H1 (cell line): ENCODE data around the gene DACH2. TPM values are rescaled to one million over a fixed set of nuclear protein-coding genes. Genes with fewer than 3 reads are reported as not detected.

ENCODE experiments used
- CTCF ChIA-PET: fragments of 300-600 bp; sonication (Branson Sonifier 250); formaldehyde crosslinking; loops from one replicate; lab custom pipeline; 2021; ENCODE audit not compliant: partially characterized antibody; lab: Charles Lee
- POLR2A ChIA-PET: fragments of 300-600 bp; sonication (Branson Sonifier 250); formaldehyde crosslinking; loops from one replicate; lab custom pipeline; 2021; ENCODE audit warnings: inconsistent platforms; ENCODE audit not compliant: partially characterized antibody; lab: Charles Lee
- DNase-seq, 2 experiments: peaks; one replicate each; pipeline versions ENCODE4 v3.0.0 to v3.0.0-alpha.2; 2010 to 2022; ENCODE audit warnings: low spot score in 2 of 2, low read depth in 1 of 2, mixed read lengths in 1 of 2
- FAIRE-seq: peaks from 2 replicates; lab custom pipeline; 2011; peaks lifted over from hg19 to GRCh38; lab: Jason Lieb, UNC
- H2AFZ ChIP-seq: 2 replicates; pipeline ENCODE4 v1.8.1; 2012; ENCODE audit warnings: low read length, inconsistent platforms
- H2AK5ac ChIP-seq: 2 replicates; pipeline ENCODE4 v1.6.1; 2013; ENCODE audit warnings: low read depth, low read length
- H2BK120ac ChIP-seq: replicated peaks from 2 replicates; pipeline ENCODE3; 2013; ENCODE audit warnings: low read depth, low read length, inconsistent platforms
- H2BK12ac ChIP-seq: 2 replicates; pipeline ENCODE4 v1.6.1; 2013; ENCODE audit warnings: low read depth, low read length
- H2BK15ac ChIP-seq: 2 replicates; pipeline ENCODE4 v1.6.1; 2013; ENCODE audit warnings: low read length
- H2BK20ac ChIP-seq: 2 replicates; pipeline ENCODE4 v1.6.1; 2013; ENCODE audit warnings: low read length
- H2BK5ac ChIP-seq: 2 replicates; pipeline ENCODE4 v1.6.1; 2013; ENCODE audit warnings: low read depth, low read length
- H3K14ac ChIP-seq: 2 replicates; pipeline ENCODE4 v1.6.1; 2013; ENCODE audit warnings: inconsistent platforms; ENCODE audit not compliant: insufficient read length
- H3K18ac ChIP-seq: 2 replicates; pipeline ENCODE4 v1.6.1; 2013; ENCODE audit warnings: low read length; ENCODE audit errors: extremely low read depth
- H3K23ac ChIP-seq: 2 replicates; pipeline ENCODE4 v1.6.1; 2013; ENCODE audit warnings: inconsistent platforms; ENCODE audit not compliant: insufficient read length
- H3K23me2 ChIP-seq: 2 replicates; pipeline ENCODE4 v1.6.1; 2013; ENCODE audit warnings: low read depth, low read length
- H3K27ac ChIP-seq: 2 replicates; pipeline ENCODE4 v1.6.1; 2011; ENCODE audit warnings: low read depth, low read length, inconsistent platforms
- H3K27me3 ChIP-seq, 4 experiments: replicated peaks in 1 of 4; 1 replicate in 1 of 4; 2 replicates in 3 of 4; pipeline versions ENCODE4 v1.6.1 to v1.8.1; 2011 to 2013; ENCODE audit warnings: low read length in 3 of 4, mild to moderate bottlenecking in 3 of 4, inconsistent platforms in 2 of 4, mixed read lengths in 2 of 4, moderate library complexity in 1 of 4; ENCODE audit not compliant: control insufficient read depth in 3 of 4, insufficient read depth in 3 of 4; ENCODE audit errors: extremely low read depth in 1 of 4
- H3K36me3 ChIP-seq, 4 experiments: 2 replicates each; pipeline versions ENCODE4 v1.6.1 to v1.8.1; 2011 to 2013; ENCODE audit warnings: mild to moderate bottlenecking in 4 of 4, low read length in 3 of 4, moderate library complexity in 2 of 4, control low read depth in 1 of 4, inconsistent platforms in 1 of 4; ENCODE audit not compliant: insufficient read depth in 4 of 4, control insufficient read depth in 2 of 4
- H3K4ac ChIP-seq: replicated peaks from 2 replicates; pipeline ENCODE3; 2013; ENCODE audit warnings: low read length, low read depth, mixed read lengths, inconsistent platforms; ENCODE audit not compliant: insufficient read length
- H3K4me1 ChIP-seq, 4 experiments: replicated peaks in 1 of 4; 1 replicate in 1 of 4; 2 replicates in 3 of 4; pipeline versions ENCODE4 v1.6.1 to v1.8.1; 2011 to 2013; ENCODE audit warnings: low read length in 3 of 4, inconsistent platforms in 2 of 4, mixed read lengths in 1 of 4; ENCODE audit not compliant: insufficient read depth in 4 of 4, control insufficient read depth in 3 of 4
- H3K4me2 ChIP-seq, 2 experiments: 2 replicates each; pipeline versions ENCODE4 v1.6.1 to v1.8.1; 2011 to 2013; ENCODE audit warnings: low read depth in 2 of 2, low read length in 2 of 2, control low read depth in 1 of 2, inconsistent platforms in 1 of 2, mild to moderate bottlenecking in 1 of 2; ENCODE audit not compliant: insufficient read depth in 1 of 2
- H3K4me3 ChIP-seq, 4 experiments: fragments of 200-600, 300-600 bp in 1 of 4; sonication (generic), shearing (Covaris generic), sonication (Bioruptor Twin) in 1 of 4; 2 replicates each; pipeline versions ENCODE4 v1.5.1 to v1.8.1; 2011 to 2016; ENCODE audit warnings: low read length in 4 of 4, low read depth in 3 of 4, control low read depth in 2 of 4, inconsistent platforms in 2 of 4, mild to moderate bottlenecking in 2 of 4, mixed read lengths in 1 of 4, moderate library complexity in 1 of 4; ENCODE audit not compliant: insufficient read depth in 2 of 4; ENCODE audit errors: extremely low read depth in 1 of 4
- H3K56ac ChIP-seq: replicated peaks from 2 replicates; pipeline ENCODE3; 2013; ENCODE audit warnings: low read depth, mild to moderate bottlenecking, mixed read lengths, low read length, inconsistent platforms; ENCODE audit not compliant: insufficient read length
- H3K79me1 ChIP-seq: 2 replicates; pipeline ENCODE4 v1.6.1; 2013; ENCODE audit warnings: low read depth, low read length, control low read depth
- H3K79me2 ChIP-seq, 2 experiments: 2 replicates each; pipeline versions ENCODE4 v1.6.1 to v1.8.1; 2012 to 2013; ENCODE audit warnings: low read length in 2 of 2, mild to moderate bottlenecking in 2 of 2, inconsistent platforms in 1 of 2; ENCODE audit not compliant: insufficient read depth in 2 of 2, control insufficient read depth in 1 of 2
- H3K9ac ChIP-seq, 4 experiments: replicated peaks in 1 of 4; 1 replicate in 1 of 4; 2 replicates in 3 of 4; pipeline versions ENCODE4 v1.6.1 to v1.8.1; 2011 to 2013; ENCODE audit warnings: low read depth in 3 of 4, low read length in 3 of 4, control low read depth in 2 of 4, mild to moderate bottlenecking in 2 of 4, moderate library complexity in 2 of 4, inconsistent platforms in 1 of 4; ENCODE audit errors: extremely low read depth in 1 of 4
- H3K9me3 ChIP-seq, 2 experiments: 2 replicates each; pipeline versions ENCODE4 v1.6.1 to v1.8.1; 2012 to 2013; ENCODE audit warnings: mild to moderate bottlenecking in 2 of 2, moderate library complexity in 2 of 2, control low read depth in 1 of 2, inconsistent platforms in 1 of 2, low read depth in 1 of 2, low read length in 1 of 2, mixed read lengths in 1 of 2; ENCODE audit not compliant: insufficient read depth in 2 of 2
- H4K20me1 ChIP-seq, 2 experiments: replicated peaks in 1 of 2; 2 replicates each; pipeline versions ENCODE3 to v1.8.1; 2011 to 2013; ENCODE audit warnings: inconsistent platforms in 2 of 2, low read length in 2 of 2, mild to moderate bottlenecking in 1 of 2; ENCODE audit not compliant: insufficient read depth in 2 of 2, control insufficient read depth in 1 of 2
- H4K5ac ChIP-seq: 2 replicates; pipeline ENCODE4 v1.6.1; 2013; ENCODE audit warnings: low read length, low read depth, mixed read lengths, inconsistent platforms; ENCODE audit not compliant: insufficient read length
- H4K8ac ChIP-seq: 2 replicates; pipeline ENCODE4 v1.8.0; 2013; ENCODE audit warnings: mild to moderate bottlenecking, moderate library complexity, low read length, inconsistent platforms; ENCODE audit not compliant: insufficient read depth; ENCODE audit errors: extremely low read depth
- H4K91ac ChIP-seq: replicated peaks from 2 replicates; pipeline ENCODE3; 2013; ENCODE audit warnings: low read length, mixed read lengths, inconsistent platforms; ENCODE audit not compliant: insufficient read length
- CBX5 ChIP-seq: fragments of 300-800, 300-1000 bp; sonication (generic); IDR thresholded peaks from 2 replicates; pipeline ENCODE4 v1.7.1; 2016; ENCODE audit warnings: antibody characterized with exemption, low read length, low read depth
- CTCF ChIP-seq, 3 experiments: IDR thresholded peaks; 1 replicate in 2 of 3; 2 replicates in 1 of 3; pipeline versions ENCODE4 v1.5.1 to v1.6.1; 2011; ENCODE audit warnings: low read length in 3 of 3, mild to moderate bottlenecking in 3 of 3, inconsistent platforms in 2 of 3, low read depth in 1 of 3, moderate library complexity in 1 of 3; ENCODE audit not compliant: insufficient read depth in 1 of 3; ENCODE audit errors: control extremely low read depth in 1 of 3
- EP300 ChIP-seq, 2 experiments: IDR thresholded peaks; 1 replicate in 1 of 2; 2 replicates in 1 of 2; pipeline ENCODE4 v1.6.1; 2011 to 2012; ENCODE audit warnings: low read depth in 2 of 2, low read length in 2 of 2, mild to moderate bottlenecking in 2 of 2, borderline replicate concordance in 1 of 2, inconsistent platforms in 1 of 2, moderate library complexity in 1 of 2
- GABPA ChIP-seq: IDR thresholded peaks from 2 replicates; pipeline ENCODE4 v1.6.1; 2011; ENCODE audit warnings: mild to moderate bottlenecking, low read length, moderate library complexity, borderline replicate concordance; ENCODE audit not compliant: insufficient read depth
- HDAC2 ChIP-seq, 2 experiments: fragments of 300-600 bp in 1 of 2; sonication (generic) in 1 of 2; IDR thresholded peaks; 2 replicates each; pipeline ENCODE4 v1.6.1; 2011 to 2012; ENCODE audit warnings: low read depth in 2 of 2, low read length in 2 of 2, mild to moderate bottlenecking in 2 of 2, moderate library complexity in 2 of 2, borderline replicate concordance in 1 of 2, inconsistent platforms in 1 of 2
- KDM5A ChIP-seq: fragments of 200-600 bp; IDR thresholded peaks from 2 replicates; pipeline ENCODE4 v1.7.1; 2012; ENCODE audit warnings: mild to moderate bottlenecking, low read length, inconsistent platforms, mixed read lengths
- MAFK ChIP-seq: IDR thresholded peaks from 2 replicates; pipeline ENCODE4 v1.6.1; 2012; ENCODE audit warnings: low read depth, mild to moderate bottlenecking, improper control_type of control experiment, low read length
- MAX ChIP-seq: IDR thresholded peaks from 2 replicates; pipeline ENCODE4 v1.6.1; 2012; ENCODE audit warnings: inconsistent platforms
- POLR2A ChIP-seq, 2 experiments: IDR thresholded peaks; 1 replicate in 1 of 2; 2 replicates in 1 of 2; pipeline ENCODE4 v1.6.1; 2011; ENCODE audit warnings: low read depth in 2 of 2, low read length in 2 of 2, mild to moderate bottlenecking in 2 of 2; ENCODE audit errors: control extremely low read depth in 1 of 2
- POLR2AphosphoS5 ChIP-seq: IDR thresholded peaks from 2 replicates; pipeline ENCODE4 v1.6.1; 2011; ENCODE audit warnings: low read depth, low read length
- SIRT6 ChIP-seq: IDR thresholded peaks from one replicate; pipeline ENCODE4 v1.7.1; 2012; ENCODE audit warnings: low read length, inconsistent platforms
- SIX5 ChIP-seq: IDR thresholded peaks from 2 replicates; pipeline ENCODE4 v1.6.1; 2011; ENCODE audit warnings: mild to moderate bottlenecking, low read depth, low read length
- WGBS, 2 experiments: shearing (Covaris generic) in 1 of 2; methylation state at CpG; one replicate each; pipeline versions ENCODE4 v1.1.6 to v1.1.7; 2013 to 2015; ENCODE audit warnings: low lambda C conversion rate in 2 of 2, mixed read lengths in 2 of 2, inconsistent platforms in 1 of 2, low coverage in 1 of 2, missing lambda C conversion rate in 1 of 2; ENCODE audit not compliant: insufficient replicate concordance in 2 of 2, insufficient coverage in 1 of 2, insufficient read length in 1 of 2; ENCODE audit errors: extremely low coverage in 1 of 2, missing lambda C conversion rate in 1 of 2; 5-methylcytosine and 5-hydroxymethylcytosine counted together
- polyA plus RNA-seq, 7 experiments: library from polyadenylated mRNA; depleted of rRNA in 3 of 7; stranded (reverse) in 5 of 7; unstranded in 2 of 7; fragments of >200 nt in 5 of 7; fragments of 200-250 nt in 2 of 7; gene quantifications; 1 replicate in 5 of 7; 2 replicates in 1 of 7; 4 replicates in 1 of 7; pipeline versions ENCODE4 v1.2.1 to v1.2.3, GENCODE V29; 2011 to 2013; ENCODE audit warnings: missing spikeins in 2 of 7, mixed read lengths in 2 of 7
- total RNA-seq: library from RNA; stranded (reverse); fragmentation: NEBNext Ultra II Directional; extraction: Animal tissue kit (Norgen Biotek cat#: 25700); gene quantifications from 2 replicates; pipeline ENCODE4 v1.2.1, GENCODE V29; 2021

Gene DACH2
- total and polyA plus RNA-seq, 2 of the 8 experiments (the other 6 are each of a cell fraction or from before 2014, with no cell fraction given), result 1.0 to 1.8 TPM

- 96% methylated on average over 6 of the region's 6 CpGs; no CpG with 5 or more reads in 1 of the 2 experiments for WGBS, 2 experiments
- H2BK120ac ChIP-seq, result no peak overlapping the region
- H3K79me2 ChIP-seq, result no peaks in the 10 kb centered on the region
- no peak overlapping the region for H3K23ac ChIP-seq
- peaks cover 4 to 16% of the 10 kb centered on the region in 2 experiments; a peak in 3 of 4 replicates for H3K9me3 ChIP-seq
- H3K14ac ChIP-seq, result no peak overlapping the region
- no peak overlapping the region for H3K4ac ChIP-seq
- no peak overlapping the region for H3K18ac ChIP-seq
- no peak overlapping the region for H4K91ac ChIP-seq
- no peak overlapping the region for H3K4me3 ChIP-seq
- no peak overlapping the region for H2AFZ ChIP-seq
- H3K27ac ChIP-seq, result no peak overlapping the region
- no peak overlapping the region for H2BK20ac ChIP-seq
- H3K4me1 ChIP-seq, result no peaks in the 10 kb centered on the region
- H3K4me2 ChIP-seq, result no peak overlapping the region
- no peak overlapping the region for H2AK5ac ChIP-seq
- no peak overlapping the region for H2BK5ac ChIP-seq
- H4K20me1 ChIP-seq, result no peaks in the 10 kb centered on the region
- no peak overlapping the region for H3K9ac ChIP-seq
- ChIA-PET CTCF (no interaction called here), POLR2A (no interaction called here)
- no peak overlapping the region for H2BK15ac ChIP-seq
- DNase-seq (no peak), FAIRE-seq (no peak)
- H4K8ac ChIP-seq, result 0 out of 2 replicates have a peak overlapping the region, but pooled peaks have one; percentile 3
- no peaks in the 10 kb centered on the region for H3K79me1 ChIP-seq
- H3K56ac ChIP-seq, result no peak overlapping the region
- H3K36me3 ChIP-seq, result no peaks in the 10 kb centered on the region
- H4K5ac ChIP-seq, result no peak overlapping the region
- no peak overlapping the region for H2BK12ac ChIP-seq
- no peaks in the 10 kb centered on the region for H3K23me2 ChIP-seq
- H3K27me3 ChIP-seq, result no peaks in the 10 kb centered on the region
- TF ChIP-seq KDM5A, result no peak
- no peak for TF ChIP-seq MAX
- no peak for TF ChIP-seq POLR2A (IDR thresholded peaks at IDR 0.05; ENCODE audit: control extremely low read depth in 1 of 2, low read depth in 2 of 2, low read length in 2 of 2)
- TF ChIP-seq CBX5, result no peak
- no peak for TF ChIP-seq EP300 (IDR thresholded peaks at IDR 0.05; ENCODE audit: borderline replicate concordance in 1 of 2, low read depth in 2 of 2, low read length in 2 of 2)
- TF ChIP-seq GABPA, result no peak
- no peak for TF ChIP-seq SIRT6
- TF ChIP-seq MAFK, result no peak
- TF ChIP-seq CTCF (IDR thresholded peaks at IDR 0.05; ENCODE audit: control extremely low read depth in 1 of 3, insufficient read depth in 1 of 3, low read depth in 1 of 3, low read length in 3 of 3), result no peak
- no peak for TF ChIP-seq HDAC2 (IDR thresholded peaks at IDR 0.05; ENCODE audit: borderline replicate concordance in 1 of 2, low read depth in 2 of 2, low read length in 2 of 2)
- TF ChIP-seq SIX5, result no peak
- no peak for TF ChIP-seq POLR2AphosphoS5
Measured at GRCh38 chrX:86237482-86237881, 89.2 kb downstream of the DACH2 start.
